Measurements from ENCODE around the gene METTL16. TPM values are rescaled to one million over a fixed set of nuclear protein-coding genes. Genes with fewer than 3 reads are reported as not detected.

Gene METTL16
- total and polyA plus RNA-seq, 2 experiments from 2014 or later = 12.0 to 14.4 TPM

DNA sequence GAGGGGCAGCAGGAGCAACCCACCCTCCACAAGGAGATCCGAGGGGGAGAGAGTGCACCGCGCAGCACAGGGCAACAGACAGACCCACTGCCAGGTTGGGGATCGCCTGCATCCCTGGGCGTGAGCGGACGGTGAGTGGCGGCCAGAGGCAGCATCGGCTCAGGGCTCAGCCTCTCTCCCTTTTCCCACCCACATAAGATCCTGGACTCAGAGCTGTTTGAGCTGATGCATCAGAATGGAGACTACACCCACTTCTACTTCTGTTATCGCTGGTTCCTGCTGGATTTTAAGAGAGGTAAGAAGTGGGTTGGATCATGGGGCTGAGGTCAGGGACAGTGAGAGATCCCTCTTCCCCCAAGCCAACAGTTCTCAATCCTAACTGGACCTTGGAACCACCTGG lies 134.0 kb downstream of the METTL16 start:
- H3K36me3 ChIP-seq (ENCODE audit: low read depth) = no peaks in the 10 kb centered on the region
- H3K9ac ChIP-seq = no peak overlapping the region
- no peak overlapping the region for H3K4me3 ChIP-seq
- in situ Hi-C loops (cut with MboI) = no loop called here
- no peaks in the 10 kb centered on the region; the same call in 1 of the 2 replicates for H3F3A ChIP-seq (ENCODE audit: insufficient read depth)
- H3K4me2 ChIP-seq (ENCODE audit: unreplicated experiment) = no peak overlapping the region
- no peaks in the 10 kb centered on the region for H3K79me2 ChIP-seq (ENCODE audit: insufficient read depth)
- no peaks in the 10 kb centered on the region for H4K20me1 ChIP-seq (ENCODE audit: insufficient read depth)
- no peak overlapping the region for H3K27ac ChIP-seq
- no peak for TF ChIP-seq EZH2 (IDR thresholded peaks at IDR 0.05; ENCODE audit: insufficient read depth, poor library complexity, severe bottlenecking)
- no peak for TF ChIP-seq EZH2phosphoT487 (IDR thresholded peaks at IDR 0.05; ENCODE audit: insufficient read depth, low read depth)
- no peak for DNase-seq
- H3K9me2 ChIP-seq (ENCODE audit: insufficient read depth) = no peaks in the 10 kb centered on the region
- H3K9me3 ChIP-seq (ENCODE audit: low read depth) = no peaks in the 10 kb centered on the region
- 90 to 92% methylated on average over 10 of the region's 10 CpGs for WGBS, 2 experiments (ENCODE audit: low coverage in 1 of 2, low lambda C conversion rate in 2 of 2, missing lambda C conversion rate in 2 of 2)
- H2AFZ ChIP-seq = no peak overlapping the region
- H3K4me1 ChIP-seq (ENCODE audit: insufficient read depth) = no peaks in the 10 kb centered on the region
- no peaks in the 10 kb centered on the region for H3K27me3 ChIP-seq (replicated peaks; ENCODE audit: insufficient read depth)

DNA sequence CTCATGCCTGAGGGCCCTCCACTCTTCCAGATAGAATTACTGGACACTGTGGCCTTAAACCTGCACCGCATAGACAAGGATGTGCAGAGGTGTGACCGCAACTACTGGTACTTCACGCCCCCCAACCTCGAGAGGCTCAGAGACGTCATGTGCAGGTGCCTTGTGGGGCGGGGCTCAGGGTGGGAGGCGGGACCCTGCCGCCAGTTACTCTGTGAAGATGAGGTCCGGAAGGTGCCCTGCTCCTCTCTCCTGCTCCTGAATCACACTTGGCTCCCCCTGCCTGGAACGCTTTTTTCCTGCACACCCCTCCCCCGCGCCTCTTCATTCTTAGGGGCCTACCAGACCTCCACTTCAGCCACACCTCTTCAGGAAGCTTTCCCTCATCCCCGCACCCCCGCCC lies 135.6 kb downstream of the METTL16 start:
- H3K9ac ChIP-seq = no peak overlapping the region
- no peak overlapping the region for H3K27ac ChIP-seq
- H3K36me3 ChIP-seq (ENCODE audit: low read depth) = no peaks in the 10 kb centered on the region
- no peaks in the 10 kb centered on the region; the same call in 1 of the 2 replicates for H3F3A ChIP-seq (ENCODE audit: insufficient read depth)
- H2AFZ ChIP-seq = no peak overlapping the region
- H3K79me2 ChIP-seq (ENCODE audit: insufficient read depth) = no peaks in the 10 kb centered on the region
- no peak for DNase-seq
- no peaks in the 10 kb centered on the region for H3K9me2 ChIP-seq (ENCODE audit: insufficient read depth)
- H4K20me1 ChIP-seq (ENCODE audit: insufficient read depth) = no peaks in the 10 kb centered on the region
- in situ Hi-C loops (cut with MboI) = no loop called here
- TF ChIP-seq EZH2 (IDR thresholded peaks at IDR 0.05; ENCODE audit: insufficient read depth, poor library complexity, severe bottlenecking) (no peak), EZH2phosphoT487 (IDR thresholded peaks at IDR 0.05; ENCODE audit: insufficient read depth, low read depth) (no peak)
- H3K4me2 ChIP-seq (ENCODE audit: unreplicated experiment) = no peak overlapping the region
- H3K9me3 ChIP-seq (ENCODE audit: low read depth) = no peaks in the 10 kb centered on the region
- 86 to 87% methylated on average over 14 of the region's 14 CpGs for WGBS, 2 experiments (ENCODE audit: low coverage in 1 of 2, low lambda C conversion rate in 2 of 2, missing lambda C conversion rate in 2 of 2)
- no peaks in the 10 kb centered on the region for H3K27me3 ChIP-seq (replicated peaks; ENCODE audit: insufficient read depth)
- no peak overlapping the region for H3K4me3 ChIP-seq
- H3K4me1 ChIP-seq (ENCODE audit: insufficient read depth) = no peaks in the 10 kb centered on the region

DNA sequence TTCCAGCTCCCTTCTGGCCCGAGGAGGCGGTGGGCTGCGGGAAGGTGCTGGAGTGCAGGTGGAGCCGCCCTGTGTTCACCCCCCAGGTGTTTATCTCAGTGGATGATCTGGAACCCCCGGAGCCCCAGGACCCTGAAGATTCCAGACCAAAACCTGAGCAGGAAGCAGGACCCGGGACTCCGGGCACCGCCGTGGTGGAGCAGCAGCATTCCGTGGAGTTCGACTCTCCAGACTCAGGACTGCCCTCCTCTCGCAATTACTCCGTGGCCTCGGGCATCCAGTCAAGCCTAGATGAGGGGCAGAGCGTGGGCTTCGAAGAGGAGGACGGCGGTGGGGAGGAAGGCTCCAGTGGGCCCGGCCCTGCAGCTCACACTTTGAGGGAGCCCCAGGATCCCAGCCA lies 136.3 kb downstream of the METTL16 start:
- Histone ChIP-seq H3K27me3 (replicated peaks; ENCODE audit: insufficient read depth) (no peaks in the 10 kb centered on the region), H3K4me3 (no peak overlapping the region), H3K36me3 (ENCODE audit: low read depth) (no peaks in the 10 kb centered on the region), H3K4me2 (ENCODE audit: unreplicated experiment) (no peak overlapping the region), H3K9ac (no peak overlapping the region), H3K27ac (no peak overlapping the region), H3F3A (ENCODE audit: insufficient read depth) (no peaks in the 10 kb centered on the region; the same call in 1 of the 2 replicates), H3K9me2 (ENCODE audit: insufficient read depth) (no peaks in the 10 kb centered on the region), H3K79me2 (ENCODE audit: insufficient read depth) (no peaks in the 10 kb centered on the region), H2AFZ (no peak overlapping the region), H3K4me1 (ENCODE audit: insufficient read depth) (no peaks in the 10 kb centered on the region), H4K20me1 (ENCODE audit: insufficient read depth) (no peaks in the 10 kb centered on the region), H3K9me3 (ENCODE audit: low read depth) (no peaks in the 10 kb centered on the region)
- TF ChIP-seq EZH2phosphoT487 (IDR thresholded peaks at IDR 0.05; ENCODE audit: insufficient read depth, low read depth) (no peak), EZH2 (IDR thresholded peaks at IDR 0.05; ENCODE audit: insufficient read depth, poor library complexity, severe bottlenecking) (no peak)
- no peak for DNase-seq
- 92 to 97% methylated on average over 17 to 19 of the region's 19 CpGs for WGBS, 2 experiments (ENCODE audit: low coverage in 1 of 2, low lambda C conversion rate in 2 of 2, missing lambda C conversion rate in 2 of 2)
- in situ Hi-C loops (cut with MboI) = no loop called here

DNA sequence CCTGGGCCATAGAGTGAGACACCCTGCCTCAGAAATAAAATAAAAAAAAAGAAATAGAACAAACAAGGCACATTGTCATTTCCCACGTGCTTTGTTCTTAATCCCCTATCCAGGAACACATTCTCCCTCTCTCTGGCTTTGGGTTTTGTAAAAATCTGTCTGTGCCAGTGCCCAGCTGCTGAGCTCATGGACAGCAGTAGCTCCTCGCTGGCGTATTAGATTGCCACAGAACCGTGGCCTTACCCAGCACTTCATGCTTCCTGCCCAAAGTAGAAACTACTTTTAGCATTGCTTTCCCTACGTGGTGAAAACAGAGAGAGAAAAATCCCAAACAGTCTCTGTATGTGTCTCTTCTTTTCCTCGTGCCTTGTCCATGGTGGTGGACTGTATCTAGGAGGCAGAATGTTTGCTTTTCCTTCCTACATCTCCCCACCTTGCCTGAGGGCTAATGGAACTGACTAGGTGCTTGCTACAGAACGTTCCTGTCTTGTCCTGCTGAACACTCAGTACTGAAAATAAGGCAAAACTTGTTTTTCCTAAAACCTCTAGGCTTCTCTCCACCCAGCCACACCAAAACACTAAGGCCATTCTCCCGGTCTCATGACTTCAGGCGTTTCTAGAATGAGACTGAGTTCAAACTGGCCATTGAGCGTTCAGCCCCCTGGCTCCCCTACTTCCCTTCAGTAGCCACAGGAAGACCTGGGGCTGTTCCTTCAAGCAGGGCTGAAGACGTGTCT lies 137.0 kb downstream of the METTL16 start:
- no peak overlapping the region for H3K9ac ChIP-seq
- no peaks in the 10 kb centered on the region for H3K9me3 ChIP-seq (ENCODE audit: low read depth)
- 85 to 89% methylated on average over 11 of the region's 11 CpGs for WGBS, 2 experiments (ENCODE audit: low coverage in 1 of 2, low lambda C conversion rate in 2 of 2, missing lambda C conversion rate in 2 of 2)
- H3K4me1 ChIP-seq (ENCODE audit: insufficient read depth) = no peaks in the 10 kb centered on the region
- no peak overlapping the region for H3K4me3 ChIP-seq
- H3K36me3 ChIP-seq (ENCODE audit: low read depth) = no peaks in the 10 kb centered on the region
- H3K4me2 ChIP-seq (ENCODE audit: unreplicated experiment) = no peak overlapping the region
- H3K9me2 ChIP-seq (ENCODE audit: insufficient read depth) = no peaks in the 10 kb centered on the region
- H3F3A ChIP-seq (ENCODE audit: insufficient read depth) = no peaks in the 10 kb centered on the region; the same call in 1 of the 2 replicates
- no peak overlapping the region for H2AFZ ChIP-seq
- no peaks in the 10 kb centered on the region for H3K79me2 ChIP-seq (ENCODE audit: insufficient read depth)
- TF ChIP-seq EZH2phosphoT487 (IDR thresholded peaks at IDR 0.05; ENCODE audit: insufficient read depth, low read depth) (no peak), EZH2 (IDR thresholded peaks at IDR 0.05; ENCODE audit: insufficient read depth, poor library complexity, severe bottlenecking) (no peak)
- in situ Hi-C loops (cut with MboI) = no loop called here
- no peaks in the 10 kb centered on the region for H4K20me1 ChIP-seq (ENCODE audit: insufficient read depth)
- no peaks in the 10 kb centered on the region for H3K27me3 ChIP-seq (replicated peaks; ENCODE audit: insufficient read depth)
- no peak for DNase-seq
- no peak overlapping the region for H3K27ac ChIP-seq
